Skeletal muscle satellite cell (primary cell): Measurements from ENCODE around the gene OXNAD1. TPM values are rescaled to one million over a fixed set of nuclear protein-coding genes. Genes with fewer than 3 reads are reported as not detected.
A peak's percentile ranks its signal among the peaks of the same experiment; 100 is the strongest.

Experiments
- H3K27me3 ChIP-seq: 2 replicates; pipeline ENCODE4 v1.7.0; 2013; ENCODE audit warnings: low read length; ENCODE audit not compliant: control insufficient read depth, insufficient read depth
- H3K36me3 ChIP-seq: 2 replicates; pipeline ENCODE4 v1.7.0; 2013; ENCODE audit warnings: mild to moderate bottlenecking, control low read depth, low read length; ENCODE audit not compliant: insufficient read depth
- H3K4me1 ChIP-seq: 2 replicates; pipeline ENCODE4 v1.7.0; 2013; ENCODE audit warnings: low read length; ENCODE audit not compliant: control insufficient read depth, insufficient read depth
- H3K4me2 ChIP-seq: 2 replicates; pipeline ENCODE4 v1.7.0; 2013; ENCODE audit warnings: mild to moderate bottlenecking, low read length
- H3K4me3 ChIP-seq: 2 replicates; pipeline ENCODE4 v1.7.0; 2013; ENCODE audit warnings: low read length
- H3K9ac ChIP-seq: 2 replicates; pipeline ENCODE4 v1.7.0; 2013; ENCODE audit warnings: mild to moderate bottlenecking, low read depth, low read length, moderate library complexity
- H3K9me3 ChIP-seq: replicated peaks from 2 replicates; pipeline ENCODE4 v1.7.0; 2013; ENCODE audit warnings: mild to moderate bottlenecking, control low read depth, low read length
- total RNA-seq: library from RNA; depleted of rRNA; stranded (reverse); fragments of >200 nt; gene quantifications from 2 replicates; pipeline ENCODE4 v1.2.3, GENCODE V29; 2012; rRNA removed

OXNAD1 gene, protein sequence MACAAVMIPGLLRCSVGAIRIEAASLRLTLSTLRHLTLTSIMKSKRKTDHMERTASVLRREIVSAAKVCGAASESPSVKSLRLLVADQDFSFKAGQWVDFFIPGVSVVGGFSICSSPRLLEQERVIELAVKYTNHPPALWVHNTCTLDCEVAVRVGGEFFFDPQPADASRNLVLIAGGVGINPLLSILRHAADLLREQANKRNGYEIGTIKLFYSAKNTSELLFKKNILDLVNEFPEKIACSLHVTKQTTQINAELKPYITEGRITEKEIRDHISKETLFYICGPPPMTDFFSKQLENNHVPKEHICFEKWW
- 13.5 and 16.0 TPM in 2 replicates for total RNA-seq

DNA sequence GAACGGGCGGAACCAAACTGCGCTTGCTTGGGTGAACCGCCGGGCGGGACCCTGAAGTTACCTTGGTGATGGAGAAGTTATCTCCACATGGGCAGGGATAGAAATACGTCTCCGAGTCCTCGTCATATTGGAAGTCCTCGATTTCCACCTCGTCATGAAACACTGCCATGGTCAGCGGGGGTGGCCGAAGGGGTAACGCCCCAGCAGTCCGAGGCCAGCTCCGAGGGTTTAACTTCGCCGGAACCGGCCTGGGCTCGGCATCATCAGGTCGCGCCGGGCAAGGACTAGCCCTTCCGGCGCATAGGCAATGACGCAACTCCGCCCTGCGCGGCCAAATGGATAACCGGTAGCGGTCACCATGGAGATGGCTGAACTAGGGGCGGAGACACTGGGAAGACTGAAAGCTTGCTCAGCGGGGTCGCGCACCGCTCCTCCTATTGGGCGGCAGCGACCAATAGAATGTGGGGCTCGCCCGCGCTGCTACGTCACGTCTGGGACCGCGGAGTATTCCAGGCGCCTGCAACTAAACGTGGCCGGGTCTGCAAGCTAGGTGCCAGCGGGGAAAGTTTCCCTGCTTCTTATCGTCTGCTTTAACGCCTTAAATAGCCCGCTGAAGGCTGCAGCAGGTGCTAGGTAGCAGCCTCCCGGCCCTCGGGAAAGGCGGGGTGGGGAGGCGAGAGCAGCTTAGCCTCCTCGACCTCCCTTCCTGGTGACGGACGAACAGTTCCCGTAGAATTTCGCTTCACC, at the start of gene OXNAD1, which contains the start of gene DPH3:
Gene OXNAD1 (plus strand): TSS at position 505 of the 747 bp plus-strand sequence. CDS start 5,741 bp downstream, outside the sequence.
Gene DPH3 (minus strand): TSS at position 236 of the 747 bp plus-strand sequence. CDS start 67 bp downstream, at position 169.
- peaks cover 14% of the 10 kb centered on the region for H3K36me3 ChIP-seq
- H3K4me1 ChIP-seq: peaks cover 16% of the 10 kb centered on the region
- no peaks in the 10 kb centered on the region for H3K9me3 ChIP-seq
- H3K27me3 ChIP-seq: no peaks in the 10 kb centered on the region
- peak within 1 kb of the TSS; percentile 89 for H3K4me3 ChIP-seq
- H3K4me2 ChIP-seq: peak within 1 kb of the TSS; percentile 96
- H3K9ac ChIP-seq: peak within 1 kb of the TSS; percentile 95

DNA sequence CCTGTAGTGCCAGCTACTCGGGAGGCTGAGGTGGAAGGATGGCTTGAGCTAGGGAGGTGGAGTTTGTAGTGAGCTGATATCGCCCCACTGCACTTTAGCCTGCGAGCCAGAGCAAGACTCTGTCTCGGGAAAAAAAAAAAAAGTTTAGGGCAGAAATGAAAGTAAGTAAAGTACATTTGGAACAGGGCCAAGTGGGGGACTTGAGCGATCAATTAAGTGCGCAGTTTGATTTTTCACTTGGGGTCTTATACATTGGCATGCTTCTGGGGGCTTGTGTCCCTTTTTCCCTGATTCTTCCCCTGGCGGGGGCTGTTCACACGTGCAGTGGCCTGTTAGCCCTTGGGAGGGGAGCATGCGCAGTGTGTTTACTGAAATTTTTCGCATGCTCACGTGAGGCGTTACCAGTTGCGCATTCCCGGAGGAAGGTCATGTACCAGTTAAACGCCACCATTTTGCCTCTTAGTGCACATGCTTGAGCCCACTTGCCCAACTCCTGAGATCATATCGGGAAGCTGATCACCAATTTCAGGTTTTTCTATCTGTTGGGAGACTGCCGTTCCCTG, 48.6 kb upstream of the OXNAD1 start:
- Histone ChIP-seq H3K4me1 (no peaks in the 10 kb centered on the region), H3K36me3 (no peaks in the 10 kb centered on the region), H3K9me3 (no peaks in the 10 kb centered on the region), H3K9ac (no peak overlapping the region), H3K4me2 (no peak overlapping the region), H3K27me3 (peaks cover 5% of the 10 kb centered on the region), H3K4me3 (no peak overlapping the region)

DNA sequence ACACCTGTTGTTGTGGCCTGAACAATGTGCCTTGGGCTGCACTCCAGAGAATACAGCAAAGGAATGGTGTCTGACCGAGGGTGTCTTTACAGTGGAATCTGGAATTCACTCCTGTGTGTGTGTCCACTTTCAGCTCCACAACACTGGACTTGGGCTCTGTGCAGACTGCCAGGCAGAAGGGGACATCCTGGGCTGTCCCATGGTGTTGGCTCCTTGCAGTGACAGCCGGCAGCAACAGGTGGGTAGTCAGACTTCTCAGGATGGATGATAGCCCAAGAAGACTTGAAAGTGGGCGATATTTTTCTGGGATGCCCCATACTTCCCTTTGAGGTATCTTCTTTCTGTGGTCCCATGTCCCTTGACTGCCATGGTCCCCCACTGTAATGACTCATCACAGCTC, 45.2 kb upstream of the OXNAD1 start:
- H3K27me3 ChIP-seq: no peaks in the 10 kb centered on the region
- H3K36me3 ChIP-seq: no peaks in the 10 kb centered on the region

DNA sequence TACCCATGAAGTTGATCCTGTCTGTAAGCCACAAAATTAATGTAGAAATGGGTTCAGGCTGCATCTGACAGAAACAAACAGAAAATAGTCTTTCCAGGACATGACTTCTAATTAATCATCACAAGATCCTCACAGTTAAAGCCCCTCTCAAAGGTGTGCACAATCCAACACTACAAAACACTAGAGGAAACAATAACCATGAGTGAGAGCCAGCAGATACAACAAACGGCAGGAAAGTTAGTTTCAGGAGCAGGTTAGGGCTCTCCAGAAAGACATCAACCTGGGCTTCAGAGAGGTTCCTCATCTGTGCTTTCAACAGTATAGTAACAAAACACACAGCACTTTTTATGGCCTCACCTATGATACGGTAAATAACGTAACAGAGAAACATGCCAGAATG, 43.0 kb upstream of the OXNAD1 start:
- Histone ChIP-seq H3K27me3 (peaks cover 4% of the 10 kb centered on the region), H3K9me3 (no peaks in the 10 kb centered on the region), H3K9ac (no peak overlapping the region), H3K36me3 (no peaks in the 10 kb centered on the region), H3K4me2 (no peak overlapping the region), H3K4me1 (no peaks in the 10 kb centered on the region), H3K4me3 (no peak overlapping the region)

More for the DNA sequence above, 45.2 kb upstream of the OXNAD1 start:
- no peak overlapping the region for H3K4me2 ChIP-seq
- H3K9ac ChIP-seq: no peak overlapping the region
- no peaks in the 10 kb centered on the region for H3K9me3 ChIP-seq
- no peaks in the 10 kb centered on the region for H3K4me1 ChIP-seq
- no peak overlapping the region for H3K4me3 ChIP-seq

DNA sequence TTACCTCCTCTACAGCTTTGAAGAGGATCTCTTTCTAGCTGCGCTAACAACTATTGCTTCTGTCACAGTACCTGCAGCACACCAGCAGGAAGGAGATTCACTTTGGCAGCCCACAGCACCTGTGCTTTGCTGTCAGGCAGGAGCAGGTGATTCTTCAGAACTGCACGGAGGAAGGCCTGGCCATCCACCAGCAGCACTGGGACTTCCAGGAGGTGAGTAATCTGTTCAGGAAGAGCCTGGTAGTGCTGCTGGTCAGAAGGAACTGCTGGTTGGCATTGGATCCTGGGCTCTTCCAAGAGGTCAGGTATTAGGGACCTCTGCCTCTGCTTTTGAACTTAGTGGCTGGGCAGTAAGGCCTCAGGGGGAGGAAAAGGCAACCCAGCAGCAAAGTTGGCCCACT, 42.5 kb upstream of the OXNAD1 start:
- H3K9me3 ChIP-seq: no peaks in the 10 kb centered on the region
- H3K4me3 ChIP-seq: no peak overlapping the region
- no peaks in the 10 kb centered on the region for H3K36me3 ChIP-seq
- H3K27me3 ChIP-seq: peaks cover 5% of the 10 kb centered on the region
- H3K9ac ChIP-seq: no peak overlapping the region
- no peak overlapping the region for H3K4me2 ChIP-seq
- H3K4me1 ChIP-seq: no peaks in the 10 kb centered on the region

DNA sequence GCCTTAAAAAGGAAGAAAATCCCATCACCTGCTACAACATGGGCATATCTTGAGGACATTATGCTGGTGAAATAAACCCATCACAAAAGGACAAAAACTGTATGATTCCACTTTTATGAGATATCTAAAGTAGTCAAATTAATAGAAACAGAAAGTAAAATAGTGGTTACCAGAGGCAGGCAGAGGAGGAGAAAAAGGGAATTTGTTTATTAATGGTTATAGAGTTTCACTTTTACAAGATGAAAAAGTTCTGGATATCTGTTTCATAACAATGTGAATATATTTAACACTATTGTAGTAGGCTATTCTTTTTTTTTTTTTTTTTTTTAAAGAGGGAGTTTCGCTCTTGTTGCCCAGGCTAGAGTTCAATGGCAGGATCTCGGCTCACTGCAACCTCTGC, 40.7 kb upstream of the OXNAD1 start:
- Histone ChIP-seq H3K9ac (no peak overlapping the region), H3K4me2 (no peak overlapping the region), H3K9me3 (no peaks in the 10 kb centered on the region), H3K27me3 (peaks cover 11% of the 10 kb centered on the region), H3K4me1 (no peaks in the 10 kb centered on the region), H3K36me3 (no peaks in the 10 kb centered on the region), H3K4me3 (no peak overlapping the region)

DNA sequence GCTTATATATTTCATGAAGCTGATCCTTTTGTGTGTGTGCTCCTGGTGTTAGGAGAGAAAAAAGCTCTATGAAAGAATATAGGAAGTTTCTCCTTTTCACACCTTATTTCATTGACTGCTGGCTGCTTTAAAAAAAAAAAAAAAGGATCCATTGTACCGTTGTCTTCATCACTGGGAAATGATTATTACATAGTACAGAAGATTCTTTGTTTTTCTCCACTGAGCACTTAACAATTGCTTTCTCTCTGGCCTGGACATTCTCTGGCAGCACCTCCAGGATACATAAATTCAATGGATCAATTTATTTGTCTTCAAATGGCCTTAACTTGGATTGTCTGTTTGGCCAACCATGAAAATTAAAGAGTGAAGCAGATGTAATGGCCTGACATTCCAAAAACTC, 37.4 kb upstream of the OXNAD1 start:
- Histone ChIP-seq H3K4me2 (no peak overlapping the region), H3K36me3 (no peaks in the 10 kb centered on the region), H3K27me3 (peaks cover 11% of the 10 kb centered on the region), H3K9me3 (no peaks in the 10 kb centered on the region), H3K9ac (no peak overlapping the region), H3K4me1 (no peaks in the 10 kb centered on the region), H3K4me3 (no peak overlapping the region)

DNA sequence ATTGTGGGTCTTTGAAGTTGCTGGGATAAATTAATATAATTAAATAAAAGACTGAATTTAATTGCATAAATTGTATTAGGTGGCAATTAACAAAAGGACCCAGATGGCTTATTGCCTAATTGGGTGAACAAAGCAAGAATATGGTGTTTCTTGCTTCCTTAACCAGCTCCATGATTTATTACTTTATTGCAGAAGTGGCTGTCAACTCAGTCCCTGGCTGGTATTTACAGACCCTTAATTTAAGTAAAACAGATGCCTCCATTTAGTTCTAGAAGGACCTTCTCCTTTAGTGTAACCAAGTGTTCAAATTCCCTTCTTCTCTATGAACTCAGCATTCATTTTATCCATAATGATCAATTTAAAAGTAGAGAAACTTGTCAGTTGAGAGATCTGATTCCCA, 35.3 kb upstream of the OXNAD1 start:
- peaks cover 11% of the 10 kb centered on the region for H3K27me3 ChIP-seq
- no peak overlapping the region for H3K4me3 ChIP-seq
- H3K9me3 ChIP-seq: no peaks in the 10 kb centered on the region
- H3K9ac ChIP-seq: no peak overlapping the region
- no peak overlapping the region for H3K4me2 ChIP-seq
- H3K36me3 ChIP-seq: no peaks in the 10 kb centered on the region
- no peaks in the 10 kb centered on the region for H3K4me1 ChIP-seq

DNA sequence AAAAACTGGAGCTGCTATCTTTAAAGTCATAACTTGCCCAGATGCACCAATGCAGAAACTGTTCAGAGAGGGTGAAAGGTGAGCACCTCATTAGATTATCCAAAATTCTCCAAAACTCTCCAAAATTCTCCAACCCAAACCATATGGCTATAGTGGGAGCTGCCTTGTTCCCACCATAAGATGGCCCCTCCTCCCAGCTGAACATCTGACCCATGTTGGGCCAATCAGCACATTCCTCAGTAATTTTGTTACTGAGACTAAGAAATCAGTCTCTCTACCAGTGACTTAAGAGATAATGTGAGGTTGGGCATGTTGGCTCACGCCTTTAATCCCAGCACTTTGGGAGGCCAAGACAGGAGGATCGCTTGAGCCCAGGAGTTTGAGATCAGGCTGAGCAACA, 33.0 kb upstream of the OXNAD1 start:
- Histone ChIP-seq H3K27me3 (peaks cover 7% of the 10 kb centered on the region), H3K36me3 (no peaks in the 10 kb centered on the region), H3K9ac (no peak overlapping the region), H3K4me2 (no peak overlapping the region), H3K9me3 (no peaks in the 10 kb centered on the region), H3K4me3 (no peak overlapping the region), H3K4me1 (no peaks in the 10 kb centered on the region)

DNA sequence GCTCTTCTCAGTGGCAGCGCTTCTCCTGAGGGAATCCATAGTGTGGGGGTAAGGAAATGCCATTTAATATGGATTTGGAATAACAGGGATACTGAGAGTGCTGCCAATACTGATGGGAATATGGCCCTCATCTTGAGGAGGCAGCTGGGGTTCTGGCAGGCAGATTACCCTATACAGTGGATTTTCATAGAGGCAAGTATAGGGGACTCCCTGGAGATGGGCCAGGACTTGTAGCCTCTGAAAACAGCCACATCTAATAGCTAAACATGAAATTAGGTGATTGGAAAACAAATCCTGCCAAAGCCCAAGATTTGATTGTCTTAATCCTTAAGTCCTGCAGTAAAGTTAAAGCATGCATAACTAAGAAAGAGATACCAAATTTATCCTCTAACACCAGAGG, 31.2 kb upstream of the OXNAD1 start:
- no peak overlapping the region for H3K4me3 ChIP-seq
- H3K4me1 ChIP-seq: no peaks in the 10 kb centered on the region
- no peak overlapping the region for H3K4me2 ChIP-seq
- no peaks in the 10 kb centered on the region for H3K36me3 ChIP-seq
- H3K9ac ChIP-seq: no peak overlapping the region
- H3K27me3 ChIP-seq: no peaks in the 10 kb centered on the region
- H3K9me3 ChIP-seq: no peaks in the 10 kb centered on the region

DNA sequence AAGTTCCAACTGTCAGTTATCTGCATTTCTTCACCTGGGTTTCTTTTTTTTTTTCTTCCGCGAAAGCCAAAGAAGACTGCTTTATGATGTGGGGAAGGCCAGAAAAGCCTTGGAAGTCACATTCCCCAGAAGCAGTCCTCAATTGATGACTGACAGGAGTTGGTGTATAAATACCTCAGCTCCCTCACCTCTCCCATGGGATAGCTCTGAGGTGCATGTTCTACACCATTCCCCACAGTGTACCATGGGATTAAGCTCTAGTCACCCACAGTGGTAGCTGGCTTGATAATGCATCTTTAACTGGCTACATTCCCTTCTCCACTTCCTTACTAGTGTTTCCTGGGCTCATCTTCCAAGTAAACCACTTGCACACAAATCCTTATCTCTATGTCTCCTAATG, 30.7 kb upstream of the OXNAD1 start:
- Histone ChIP-seq H3K4me2 (no peak overlapping the region), H3K27me3 (no peaks in the 10 kb centered on the region), H3K36me3 (no peaks in the 10 kb centered on the region), H3K4me3 (no peak overlapping the region), H3K9ac (no peak overlapping the region), H3K9me3 (no peaks in the 10 kb centered on the region), H3K4me1 (peaks cover 3% of the 10 kb centered on the region)
